Smooth muscle cell of the brain vasculature (primary cell): ENCODE data around the gene DISP2.
A peak's percentile ranks its signal among the peaks of the same experiment; 100 is the strongest.

ENCODE experiments used
- DNase-seq: peaks from one replicate; pipeline ENCODE4 v3.0.0-alpha.2; 2012; ENCODE audit warnings: low read depth, low spot score

DISP2 gene

GRCh38 chr15:40328751-40329150, 29.3 kb upstream of the DISP2 start:
- DNase-seq, result no peak

GRCh38 chr15:40329804-40330203, 28.2 kb upstream of the DISP2 start:
- no peak for DNase-seq

DNA sequence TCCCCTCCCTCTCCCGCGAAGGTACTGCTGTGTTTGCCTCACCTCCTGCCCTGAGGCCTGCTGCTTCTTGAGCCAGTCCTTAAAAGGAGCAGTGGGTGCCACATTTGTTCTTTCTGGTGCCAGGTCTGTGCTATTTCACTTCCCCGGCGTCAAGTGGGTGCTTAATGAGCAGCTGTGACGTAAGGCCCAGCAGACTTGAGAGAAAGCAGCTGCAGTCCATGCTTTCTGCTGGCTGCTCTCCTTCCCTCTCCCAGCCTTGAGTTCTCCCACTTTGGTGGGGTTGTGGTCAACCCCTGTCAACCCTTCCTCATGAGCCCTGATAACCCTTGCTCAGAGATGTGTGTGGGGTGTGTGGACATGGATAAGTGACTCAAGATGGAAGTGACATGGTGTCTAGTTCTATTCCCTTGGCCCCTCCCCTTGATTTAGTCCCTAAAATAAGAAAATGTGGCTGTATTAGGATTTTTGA, 27.6 kb upstream of the DISP2 start:
- no peak for DNase-seq

DNA sequence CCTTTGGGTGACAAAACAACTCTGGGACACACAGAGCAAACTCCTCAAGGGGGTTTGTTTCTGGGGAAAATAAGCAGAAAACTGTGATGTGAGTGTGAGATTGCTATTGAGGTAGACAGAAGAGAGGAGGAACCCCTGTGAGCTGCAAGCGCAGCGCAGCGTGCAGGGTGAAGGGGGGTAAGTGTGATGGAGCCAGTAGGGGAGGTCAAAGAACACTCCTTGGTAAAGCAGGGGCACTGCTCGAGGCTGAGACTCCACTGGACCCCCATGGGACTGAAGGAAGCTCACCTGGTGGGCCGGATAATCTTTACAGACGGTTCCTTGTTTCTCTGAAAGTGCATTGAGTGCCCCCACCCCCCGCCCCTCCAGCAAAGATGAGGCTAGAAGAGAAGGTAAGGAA, 27.0 kb upstream of the DISP2 start:
- no peak for DNase-seq

DNA sequence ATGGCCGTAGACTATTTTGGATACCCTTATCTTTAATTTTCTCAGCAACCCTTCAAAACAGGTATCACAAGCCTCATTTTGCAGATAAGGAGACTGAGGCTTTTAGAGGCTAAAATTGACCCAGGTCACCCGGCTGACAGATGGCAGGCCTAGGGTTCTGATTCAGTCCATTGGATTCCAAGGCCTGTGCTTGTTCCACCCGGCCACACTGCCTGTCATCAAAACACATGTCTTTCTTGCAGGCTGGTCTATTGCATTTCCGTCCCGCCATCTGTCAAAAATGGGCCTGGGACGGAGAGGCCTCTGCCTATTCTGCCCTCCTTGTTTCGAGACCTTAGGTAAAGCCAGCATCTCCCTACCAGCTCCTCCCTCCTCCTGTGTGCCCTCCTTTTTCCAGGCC, 26.4 kb upstream of the DISP2 start:
- DNase-seq, result no peak

DNA sequence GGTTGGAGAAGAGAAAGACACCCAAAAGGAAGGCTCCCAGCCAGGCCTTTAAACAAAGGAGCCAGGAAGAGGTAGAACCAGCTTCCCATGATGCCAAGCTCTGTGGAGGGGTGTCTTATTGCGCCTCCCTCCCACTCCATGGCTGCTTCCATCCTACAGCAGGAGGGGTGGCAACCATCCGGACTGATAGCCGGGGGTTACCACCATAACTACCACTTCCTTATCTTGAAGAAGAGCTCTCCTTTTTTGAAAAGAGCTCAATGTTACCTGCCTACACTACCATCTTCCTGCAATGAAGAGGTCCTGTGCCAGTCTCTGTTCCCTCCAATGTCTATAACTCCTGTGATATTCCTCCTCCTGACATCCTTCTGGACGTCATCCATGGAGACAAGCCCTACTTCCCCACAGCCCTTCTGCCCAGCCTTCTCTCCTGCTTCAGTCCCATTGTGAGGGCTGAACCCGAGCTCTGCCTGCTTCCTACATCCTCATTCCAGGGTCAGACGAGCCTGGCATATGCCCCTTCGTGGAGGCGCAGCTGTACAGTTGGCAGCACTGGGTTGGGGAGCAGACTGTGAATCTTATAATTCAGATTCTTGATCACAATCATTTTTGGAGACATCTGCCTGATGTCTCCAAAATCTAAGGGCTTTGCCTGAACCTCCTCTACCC, 25.8 kb upstream of the DISP2 start:
- no peak for DNase-seq

- no peak for DNase-seq
These were observed 24.0 kb upstream of the DISP2 start for GRCh38 chr15:40333922-40334492.

DNA sequence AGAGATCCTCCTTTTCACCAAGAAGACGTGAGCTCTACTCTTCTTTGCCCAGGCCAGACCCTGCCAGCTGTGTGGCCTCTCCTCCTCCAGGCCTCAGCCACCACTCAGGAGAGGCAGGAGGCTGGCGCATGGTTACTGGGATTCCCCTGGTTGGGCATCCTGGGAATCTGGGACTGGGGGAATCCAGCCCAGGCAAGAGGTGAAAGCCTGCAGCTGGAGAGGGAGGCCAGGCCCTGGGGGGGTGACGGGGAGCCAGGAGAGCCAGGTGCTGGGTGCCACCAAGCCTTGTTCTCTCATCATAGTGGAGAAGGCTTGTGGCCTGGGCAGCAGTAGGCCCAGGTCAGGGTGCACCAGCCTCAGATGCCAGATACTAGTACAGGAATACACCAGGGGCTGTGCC, 23.5 kb upstream of the DISP2 start:
- DNase-seq, result no peak

DNA sequence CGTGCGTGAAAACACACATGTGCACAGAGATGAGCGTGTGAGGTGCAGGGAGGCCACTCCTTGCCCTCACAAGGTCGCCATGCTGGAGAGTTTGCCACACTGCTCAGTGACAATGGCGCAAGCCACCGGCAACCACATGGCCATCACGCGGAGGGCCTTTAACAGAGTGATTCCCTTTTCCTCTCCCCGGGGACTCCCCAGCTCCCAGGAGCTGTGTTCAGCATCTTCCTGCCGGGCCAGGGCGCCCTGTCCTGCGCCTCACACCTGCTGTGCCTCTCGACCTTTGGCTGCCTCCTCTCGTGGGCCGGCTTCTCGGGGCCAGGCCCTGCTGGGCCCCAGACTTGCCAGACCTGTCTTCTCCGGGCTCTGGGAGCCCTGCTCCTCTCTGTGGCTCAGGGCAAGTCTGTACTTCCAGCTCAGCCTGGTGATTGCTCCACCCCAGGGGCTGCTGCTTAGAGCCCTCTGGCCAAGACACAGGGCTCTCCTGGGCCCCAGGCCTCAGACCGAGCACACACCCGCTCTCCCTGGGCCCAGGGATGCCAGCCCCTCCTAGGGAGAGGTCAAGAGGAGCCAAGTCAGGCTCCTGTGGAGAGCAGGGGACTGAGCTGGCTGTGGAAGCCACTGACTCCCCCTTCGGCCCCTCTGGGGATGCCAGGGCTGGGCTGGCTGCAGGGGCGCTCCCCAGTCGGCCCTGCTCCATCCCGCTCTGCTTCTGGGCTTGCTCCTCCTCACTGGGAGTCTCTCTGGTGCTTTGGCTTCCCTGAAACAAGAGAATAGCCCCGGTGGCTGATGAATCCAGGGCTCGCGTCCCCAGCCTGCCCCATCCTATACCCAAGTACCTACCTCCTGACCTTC, 22.9 kb upstream of the DISP2 start:
- no peak for DNase-seq

- no peak for DNase-seq
These were observed 21.9 kb upstream of the DISP2 start for GRCh38 chr15:40335938-40336743.

- DNase-seq, result no peak
These were observed 21.3 kb upstream of the DISP2 start for GRCh38 chr15:40336744-40337122.

DNA sequence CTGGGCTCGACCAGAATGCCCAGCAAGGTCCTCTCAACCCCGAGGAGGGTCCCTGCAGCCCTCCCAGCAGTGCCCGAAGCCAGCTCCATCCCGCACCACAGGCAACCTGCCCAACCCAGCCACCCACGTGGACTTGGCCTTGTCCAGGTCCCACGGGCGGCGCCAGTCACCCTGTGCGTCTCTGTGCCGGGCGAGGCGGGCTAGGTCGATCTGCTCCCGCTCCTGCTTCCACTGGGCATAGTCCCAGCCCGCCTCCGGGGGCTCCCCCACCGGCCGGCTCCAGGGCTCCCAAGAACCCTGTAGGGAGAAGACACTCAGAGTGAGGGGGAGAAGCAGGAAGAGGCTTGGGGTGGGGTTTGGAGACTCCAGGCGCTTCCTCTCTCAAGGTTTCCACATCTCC, 20.4 kb upstream of the DISP2 start:
- DNase-seq, result no peak

- no peak for DNase-seq
These were observed 19.9 kb upstream of the DISP2 start for GRCh38 chr15:40338041-40338657.

- DNase-seq, result no peak
These were observed 18.9 kb upstream of the DISP2 start for GRCh38 chr15:40338921-40339620.

DNA sequence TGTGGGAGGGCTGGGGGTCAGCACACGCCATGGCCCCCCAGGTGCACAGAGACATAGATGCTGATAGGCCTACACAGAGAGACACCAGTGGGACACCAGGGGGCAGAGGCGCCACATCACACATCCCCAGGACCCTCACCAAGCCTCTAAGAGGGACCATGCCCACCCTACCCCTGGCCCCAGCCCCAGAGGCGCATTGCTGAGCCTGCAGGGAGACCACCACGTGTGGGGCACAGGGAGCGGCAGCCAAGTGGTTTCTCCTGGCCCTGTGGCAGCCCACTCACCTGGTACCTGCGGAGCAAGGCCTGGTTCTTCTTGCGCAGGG, 18.4 kb upstream of the DISP2 start:
- DNase-seq, result no peak

DNA sequence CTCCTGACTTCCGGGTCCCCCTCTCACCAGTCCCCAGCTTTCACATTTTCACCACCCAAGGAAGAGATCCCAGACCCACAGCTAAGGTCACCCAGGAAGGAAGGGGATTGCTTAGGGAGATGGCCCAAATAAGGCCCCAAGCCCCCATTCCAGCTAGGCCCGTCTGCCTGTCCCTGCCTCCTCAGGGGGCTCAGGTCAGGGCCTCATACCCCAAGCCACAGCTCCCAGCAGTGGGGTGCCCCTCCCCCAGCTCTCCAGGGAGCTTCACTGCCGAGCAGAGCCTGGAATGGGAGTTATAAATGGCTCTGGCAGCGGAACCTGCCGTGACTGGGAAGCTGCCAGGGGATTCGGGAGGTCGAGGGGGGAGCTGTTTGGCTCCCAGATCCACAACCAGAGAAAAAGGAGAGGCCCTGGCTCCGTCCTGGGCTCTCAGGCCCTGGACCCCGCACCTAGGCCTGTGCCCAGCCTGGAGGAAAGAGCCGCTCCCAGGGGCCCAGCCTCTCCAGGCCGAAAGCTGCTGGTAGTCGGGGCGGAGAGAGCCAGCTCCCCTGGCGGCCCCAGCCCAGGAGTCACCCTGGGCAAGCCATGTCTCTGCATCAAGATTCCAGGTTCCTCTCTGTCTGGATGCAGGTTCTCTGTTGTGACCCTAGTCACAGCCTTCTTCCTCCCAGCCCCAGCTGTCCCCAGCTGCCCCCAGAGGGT, 17.8 kb upstream of the DISP2 start:
- no peak for DNase-seq

DNA sequence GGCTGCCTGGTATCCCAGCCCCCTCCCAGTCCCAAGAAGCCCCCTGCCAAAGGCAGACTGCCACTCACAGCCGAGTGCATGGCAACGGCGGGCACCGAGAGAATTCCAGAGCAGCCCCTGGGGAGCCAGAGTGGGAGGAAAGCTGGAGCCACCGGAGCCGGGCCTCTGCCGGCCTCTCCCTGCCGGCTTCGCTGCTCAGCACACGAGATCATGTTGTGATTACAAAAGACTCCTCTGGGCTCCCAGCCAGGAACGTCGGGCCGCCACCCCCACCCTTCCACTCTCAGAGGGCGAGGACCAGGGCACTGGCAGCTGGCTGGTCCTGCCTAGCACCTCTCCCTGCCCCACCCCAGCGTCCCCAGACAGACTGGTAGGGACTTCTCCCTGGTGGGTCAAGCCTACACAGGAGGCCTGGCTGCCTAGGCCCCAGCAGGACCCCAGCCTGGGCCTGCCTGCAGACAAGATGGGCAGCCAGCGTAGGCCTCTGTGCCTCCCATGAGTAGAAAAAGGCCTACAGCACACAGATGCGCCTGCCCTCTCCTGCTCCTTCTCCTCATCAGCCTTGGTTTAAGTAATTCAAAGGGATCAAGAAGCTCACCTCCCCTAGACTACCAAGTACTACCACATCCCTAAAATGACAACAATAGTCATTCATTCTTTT, 17.1 kb upstream of the DISP2 start, which contains the start of gene CCDC9B:
Gene CCDC9B, minus strand, starts transcription at position 200 of the 661 bp plus-strand sequence. Its CDS starts 120 bp downstream, at position 80.
- peak; percentile 58 for DNase-seq

- no peak for DNase-seq
These were observed 15.4 kb upstream of the DISP2 start for GRCh38 chr15:40342416-40343320.

DNA sequence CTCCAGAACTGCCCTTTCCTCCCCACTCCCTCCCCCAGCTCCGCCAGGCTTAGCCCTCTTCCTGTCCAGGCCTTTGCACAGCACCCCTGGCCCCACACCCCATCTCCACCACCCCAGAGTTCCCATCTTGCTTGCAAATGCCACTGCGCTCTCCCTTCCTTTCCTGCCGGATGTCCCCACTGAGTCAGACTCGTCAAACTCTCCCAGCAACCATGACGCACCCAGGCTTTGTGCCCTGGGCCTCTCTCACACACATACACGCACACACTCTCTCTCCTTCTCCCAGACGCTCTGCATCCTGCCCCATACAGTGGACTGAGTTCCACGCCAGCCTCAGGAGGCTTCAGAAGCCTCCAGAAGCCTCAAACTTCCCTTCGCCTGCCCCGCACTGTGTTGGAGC, 14.5 kb upstream of the DISP2 start:
- no peak for DNase-seq
